ENCODE data around the gene KRTAP29-1.
"Not testable (repeated sequence)": the region's sequence is repeated elsewhere in the genome, so short reads cannot be mapped to it uniquely, and the experiment has no call there.

KRTAP29-1 gene, protein sequence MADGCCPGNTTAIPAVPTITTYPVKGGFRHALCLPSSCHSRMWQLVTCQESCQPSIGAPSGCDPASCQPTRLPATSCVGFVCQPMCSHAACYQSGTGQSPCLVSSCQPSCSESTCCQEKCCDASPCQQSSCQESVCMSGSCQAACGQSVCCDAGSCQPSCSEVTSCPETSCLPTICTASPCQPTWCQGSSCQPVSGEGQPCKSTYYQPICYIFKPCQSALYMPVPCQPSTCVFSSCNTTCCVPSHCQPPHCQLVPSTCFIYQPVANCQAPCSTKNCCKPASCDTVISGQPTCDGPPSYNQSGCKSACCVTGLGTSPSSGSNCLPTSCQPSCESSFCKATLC

GRCh38 chr17:41301916-41302901 is at the start of gene KRTAP29-1:
TSS of gene KRTAP29-1 (minus strand) at chr17:41302851. CDS start at chr17:41302851, 0 bp downstream.
- DNase-seq (ENCODE audit: low read depth), result no peak
- TF ChIP-seq CTCF (conservative IDR thresholded peaks at IDR 0.05; ENCODE audit: low read depth, low read length), result no peak
- H3K4me3 ChIP-seq (ENCODE audit: low read depth, low read length), result no peak within 1 kb of the TSS

GRCh38 chr17:41351177-41351576 is 48.5 kb upstream of the KRTAP29-1 start:
- H3K4me3 ChIP-seq (ENCODE audit: low read depth, low read length), result no peak overlapping the region
- no peak for TF ChIP-seq CTCF (conservative IDR thresholded peaks at IDR 0.05; ENCODE audit: low read depth, low read length)
- DNase-seq (ENCODE audit: low read depth), result no peak

DNA sequence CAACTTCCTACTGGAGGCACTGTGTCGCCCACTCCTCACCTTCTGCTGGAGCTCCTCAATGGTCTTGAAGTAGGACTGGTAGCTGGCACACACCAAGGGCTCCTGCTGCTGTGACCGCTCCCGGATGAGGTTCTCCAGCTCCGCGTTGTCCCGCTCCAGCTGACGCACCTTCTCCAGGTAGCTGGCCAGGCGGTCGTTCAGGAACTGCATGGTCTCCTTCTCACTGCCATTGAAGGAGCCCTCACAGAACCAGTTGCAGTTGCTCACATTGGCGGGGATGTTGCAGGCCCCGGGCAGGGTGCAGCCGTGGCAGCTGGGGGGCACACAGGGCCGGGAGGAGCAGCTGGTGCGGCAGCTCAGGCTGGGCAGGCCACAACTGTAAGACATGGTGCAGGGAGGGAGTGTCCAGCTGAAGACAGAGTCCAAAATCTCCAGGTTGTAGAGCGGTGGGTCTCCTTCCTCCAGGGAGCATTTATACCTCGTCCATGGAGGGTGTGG is 47.8 kb upstream of the KRTAP29-1 start, which contains the start of gene KRT33A:
Gene KRT33A, minus strand, starts transcription at position 448 of the 498 bp plus-strand sequence. Its CDS starts 61 bp downstream, at position 387.
- not testable (repeated sequence) for H3K4me3 ChIP-seq (ENCODE audit: low read depth, low read length); DNase-seq (ENCODE audit: low read depth)

GRCh38 chr17:41347869-41348760 is 45.5 kb upstream of the KRTAP29-1 start:
- H3K4me3 ChIP-seq (ENCODE audit: low read depth, low read length), result no peak overlapping the region
- TF ChIP-seq CTCF (conservative IDR thresholded peaks at IDR 0.05; ENCODE audit: low read depth, low read length), result no peak
- no peak for DNase-seq (ENCODE audit: low read depth)

- H3K4me3 ChIP-seq (ENCODE audit: low read depth, low read length); DNase-seq (ENCODE audit: low read depth): not testable (repeated sequence)
These were observed 43.8 kb upstream of the KRTAP29-1 start for GRCh38 chr17:41346421-41346820.

DNA sequence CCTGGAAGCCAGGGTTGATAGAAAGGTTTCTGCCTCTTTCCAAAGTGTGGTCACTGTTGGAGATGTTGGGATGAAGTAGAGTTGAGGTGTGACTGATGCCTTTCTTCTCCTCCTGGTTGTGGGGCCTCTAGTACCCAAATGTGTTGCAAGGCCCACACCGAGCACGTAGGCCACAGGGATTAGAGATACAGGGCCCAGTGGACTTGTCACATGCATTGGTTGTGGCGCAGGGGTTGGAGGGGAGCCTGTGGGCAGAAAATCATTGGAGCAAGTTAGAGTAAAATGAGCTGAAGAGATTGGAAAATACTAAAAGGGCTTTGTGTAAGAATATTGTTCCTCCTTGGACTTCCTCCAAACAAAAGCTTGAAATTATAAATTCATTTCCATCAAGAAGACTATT is 43.3 kb upstream of the KRTAP29-1 start:
- H3K4me3 ChIP-seq (ENCODE audit: low read depth, low read length), result no peak overlapping the region
- TF ChIP-seq CTCF (conservative IDR thresholded peaks at IDR 0.05; ENCODE audit: low read depth, low read length), result no peak
- no peak for DNase-seq (ENCODE audit: low read depth)

- no peak for DNase-seq (ENCODE audit: low read depth)
- H3K4me3 ChIP-seq (ENCODE audit: low read depth, low read length), result no peak overlapping the region
- TF ChIP-seq CTCF (conservative IDR thresholded peaks at IDR 0.05; ENCODE audit: low read depth, low read length), result no peak
These were observed 40.4 kb upstream of the KRTAP29-1 start for GRCh38 chr17:41343029-41343428.

Measured in choroid plexus epithelial cell (primary cell).